Endothelial cell of umbilical vein (primary cell): ENCODE measurements around the gene UGT1A5. TPM values are rescaled to one million over a fixed set of nuclear protein-coding genes. Genes with fewer than 3 reads are reported as not detected.

Source experiments
- BruUV-seq: library from RNA; stranded (reverse); fragments of 400-500 nt; replicated peaks from 2 replicates; lab custom pipeline; 2021; lab: Mats Ljungman, UMichigan
- CTCF ChIA-PET: fragments of 300-600, 350-600 bp; sonication (Branson Sonifier 250); formaldehyde crosslinking; loops from one replicate; lab custom pipeline; 2021; ENCODE audit warnings: antibody characterized with exemption, inconsistent platforms; lab: Charles Lee
- POLR2A ChIA-PET: fragments of 300-600, 350-600 bp; sonication (Branson Sonifier 250); formaldehyde crosslinking; loops from one replicate; lab custom pipeline; 2021; ENCODE audit warnings: antibody characterized with exemption, inconsistent platforms; lab: Charles Lee
- DNase-seq: peaks from one replicate; pipeline ENCODE4 v3.0.0-alpha.2; 2011; ENCODE audit warnings: low read depth, low spot score
- FAIRE-seq: peaks from 2 replicates; lab custom pipeline; 2011; peaks lifted over from hg19 to GRCh38; lab: Jason Lieb, UNC
- H2AFZ ChIP-seq: 2 replicates; pipeline ENCODE4 v1.6.0; 2012; ENCODE audit warnings: low read depth, low read length, control low read depth, inconsistent platforms
- H3K27ac ChIP-seq: 2 replicates; pipeline ENCODE4 v1.5.1; 2011; ENCODE audit warnings: low read depth, mild to moderate bottlenecking, control low read depth, low read length, moderate library complexity; ENCODE audit not compliant: insufficient read depth
- H3K27me3 ChIP-seq, 2 experiments: 2 replicates each; pipeline versions ENCODE4 v1.6.0 to v1.6.1; 2011; ENCODE audit warnings: low read length in 2 of 2, mixed read lengths in 1 of 2; ENCODE audit not compliant: control insufficient read depth in 2 of 2, insufficient read depth in 2 of 2
- H3K36me3 ChIP-seq, 2 experiments: 2 replicates in 1 of 2; 3 replicates in 1 of 2; pipeline ENCODE4 v1.5.1; 2011; ENCODE audit warnings: low read length in 2 of 2, mild to moderate bottlenecking in 1 of 2, moderate library complexity in 1 of 2; ENCODE audit not compliant: control insufficient read depth in 2 of 2, insufficient read depth in 2 of 2; ENCODE audit errors: extremely low read depth in 1 of 2
- H3K4me1 ChIP-seq: 3 replicates; pipeline ENCODE4 v1.5.1; 2011; ENCODE audit warnings: mild to moderate bottlenecking, low read length; ENCODE audit not compliant: control insufficient read depth, insufficient read depth; ENCODE audit errors: extremely low read depth
- H3K4me2 ChIP-seq: 2 replicates; pipeline ENCODE4 v1.6.1; 2011; ENCODE audit warnings: low read length, control low read depth, mixed read lengths; ENCODE audit not compliant: insufficient read depth
- H3K4me3 ChIP-seq, 3 experiments: fragments of 200-600 bp in 1 of 3; sonication (generic), shearing (Covaris generic) in 1 of 3; replicated peaks in 1 of 3; 2 replicates each; pipeline ENCODE4 v1.5.1; 2011 to 2016; ENCODE audit warnings: control low read depth in 3 of 3, low read length in 3 of 3, mild to moderate bottlenecking in 2 of 3, inconsistent platforms in 1 of 3, low read depth in 1 of 3, moderate library complexity in 1 of 3; ENCODE audit not compliant: insufficient read depth in 1 of 3
- H3K79me2 ChIP-seq: 2 replicates; pipeline ENCODE4 v1.6.0; 2012; ENCODE audit warnings: low read length, inconsistent platforms; ENCODE audit not compliant: control insufficient read depth, insufficient read depth
- H3K9ac ChIP-seq: replicated peaks from 2 replicates; pipeline ENCODE3; 2011; ENCODE audit warnings: low read length, control low read depth; ENCODE audit not compliant: insufficient read depth; ENCODE audit errors: extremely low read depth
- H3K9me1 ChIP-seq: replicated peaks from 3 replicates; pipeline ENCODE4 v1.6.0; 2011; ENCODE audit warnings: mild to moderate bottlenecking, low read length; ENCODE audit not compliant: control insufficient read depth, insufficient read depth; ENCODE audit errors: extremely low read depth
- H3K9me3 ChIP-seq: replicated peaks from 2 replicates; pipeline ENCODE4 v1.5.1; 2012; ENCODE audit warnings: low read length, inconsistent platforms; ENCODE audit not compliant: control insufficient read depth, insufficient read depth
- H4K20me1 ChIP-seq: replicated peaks from 2 replicates; pipeline ENCODE3; 2011; ENCODE audit warnings: mild to moderate bottlenecking, low read length; ENCODE audit not compliant: control insufficient read depth, insufficient read depth; ENCODE audit errors: extremely low read depth
- CTCF ChIP-seq, 2 donors: IDR thresholded peaks; 1 replicate in 1 of 2; 2 replicates in 1 of 2; pipeline ENCODE4 v1.5.1; 2011; ENCODE audit warnings: low read length in 2 of 2, mild to moderate bottlenecking in 2 of 2, moderate library complexity in 2 of 2, control low read depth in 1 of 2, inconsistent platforms in 1 of 2, low read depth in 1 of 2; ENCODE audit not compliant: insufficient read depth in 1 of 2; ENCODE audit errors: extremely low read depth in 1 of 2
- FOS ChIP-seq: IDR thresholded peaks from 2 replicates; pipeline ENCODE4 v1.6.1; 2011; ENCODE audit warnings: mild to moderate bottlenecking, low read length, moderate library complexity, borderline replicate concordance; ENCODE audit not compliant: insufficient read depth
- JUN ChIP-seq: IDR thresholded peaks from 2 replicates; pipeline ENCODE4 v1.6.1; 2011; ENCODE audit warnings: borderline replicate concordance, low read depth; ENCODE audit not compliant: insufficient read length, insufficient read depth
- MYC ChIP-seq: IDR thresholded peaks from one replicate; pipeline ENCODE4 v1.6.1; 2011; ENCODE audit warnings: mild to moderate bottlenecking, low read depth, low read length
- POLR2A ChIP-seq: IDR thresholded peaks from 2 replicates; pipeline ENCODE4 v1.6.1; 2012; ENCODE audit warnings: low read depth, mild to moderate bottlenecking, control low read depth, low read length
- POLR2AphosphoS5 ChIP-seq: IDR thresholded peaks from 2 replicates; pipeline ENCODE4 v1.6.1; 2012; ENCODE audit warnings: low read depth, mild to moderate bottlenecking, control low read depth, low read length, moderate library complexity; ENCODE audit not compliant: insufficient read depth
- dilution Hi-C: fragments of 300-500 bp; cut with MboI; formaldehyde crosslinking; loops from one replicate; pipeline ENCODE4 v1.15.0; 2019; ENCODE audit warnings: low sequenced_read_pairs; ENCODE audit not compliant: extremely low pct_ligation_motif_present
- intact Hi-C: fragments of 100-400 bp; cut with micrococcal nuclease; formaldehyde crosslinking; loops from one replicate; pipeline ENCODE4 v1.10.0; 2022
- polyA plus RNA-seq, 4 experiments: library from polyadenylated mRNA; depleted of rRNA in 3 of 4; stranded (reverse) in 3 of 4; unstranded in 1 of 4; fragments of >200 nt; gene quantifications; 2 replicates each; pipeline versions ENCODE4 v1.2.1 to v1.2.3, GENCODE V29; 2011 to 2012; ENCODE audit warnings: missing spikeins in 1 of 4
- total RNA-seq: library from RNA; stranded (reverse); gene quantifications from 2 replicates; pipeline ENCODE4 v1.2.3, GENCODE V29; 2021
- TF ChIP-seq, protein P1 (sequence below): IDR thresholded peaks from 2 replicates; pipeline ENCODE4 v1.6.1; 2011; ENCODE audit not compliant: insufficient read depth, insufficient read length

UGT1A5 gene
- total and polyA plus RNA-seq, 2 donors (not counting 3 experiments of a cell fraction or from before 2014, with no cell fraction given), result not detected

DNA sequence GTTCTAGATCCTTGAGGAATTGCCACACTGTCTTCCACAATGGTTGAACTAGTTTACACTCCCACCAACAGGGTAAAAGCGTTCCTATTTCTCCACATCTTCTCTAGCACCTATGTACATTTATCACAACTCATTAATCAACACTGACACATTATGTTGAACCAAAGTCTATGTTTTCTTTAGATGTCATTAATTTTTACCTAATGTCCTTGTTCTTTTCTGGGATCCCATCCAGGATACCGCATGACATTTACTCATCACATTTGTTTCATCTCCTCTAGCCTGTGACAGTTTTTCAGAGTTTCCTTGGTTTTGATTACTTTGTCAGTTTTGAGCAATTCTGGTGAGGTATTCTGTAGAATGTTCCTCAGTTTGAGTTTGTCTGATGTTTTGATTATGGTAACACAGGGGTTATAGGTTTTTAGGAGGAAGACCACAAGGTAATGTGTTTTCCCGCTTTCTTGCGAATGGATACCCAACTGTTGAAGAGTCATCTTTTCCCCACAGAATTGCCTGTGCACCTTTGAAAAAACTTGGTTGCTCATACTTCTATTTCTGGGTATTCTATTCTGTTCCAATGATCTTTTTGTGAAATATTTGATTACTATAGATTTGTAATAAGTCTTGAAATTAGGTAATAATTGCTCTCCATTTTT lies 44.0 kb upstream of the UGT1A5 start:
- Histone ChIP-seq H2AFZ (no peak overlapping the region), H3K9me3 (no peaks in the 10 kb centered on the region), H3K4me3 (no peak overlapping the region), H3K9ac (no peak overlapping the region), H3K27ac (no peak overlapping the region), H3K79me2 (no peaks in the 10 kb centered on the region), H4K20me1 (no peaks in the 10 kb centered on the region), H3K27me3 (no peaks in the 10 kb centered on the region), H3K9me1 (no peaks in the 10 kb centered on the region), H3K4me2 (no peak overlapping the region), H3K36me3 (no peaks in the 10 kb centered on the region), H3K4me1 (no peaks in the 10 kb centered on the region)
- no peak for DNase-seq
- no TSS peak for BruUV-seq
- FAIRE-seq, result no peak
- TF ChIP-seq, protein P1, sequence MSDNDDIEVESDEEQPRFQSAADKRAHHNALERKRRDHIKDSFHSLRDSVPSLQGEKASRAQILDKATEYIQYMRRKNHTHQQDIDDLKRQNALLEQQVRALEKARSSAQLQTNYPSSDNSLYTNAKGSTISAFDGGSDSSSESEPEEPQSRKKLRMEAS, result no peak
- no peak for TF ChIP-seq MYC
- TF ChIP-seq FOS, result no peak
- TF ChIP-seq JUN, result no peak
- TF ChIP-seq POLR2AphosphoS5, result no peak
- TF ChIP-seq CTCF (IDR thresholded peaks at IDR 0.05; ENCODE audit: extremely low read depth in 1 of 2, insufficient read depth in 1 of 2, low read depth in 1 of 2, low read length in 2 of 2), result no peak
- TF ChIP-seq POLR2A, result no peak
- ChIA-PET POLR2A (no interaction called here), CTCF (no interaction called here)
- dilution Hi-C loops (no loop called here), intact Hi-C loops (no loop called here)
